DMS53 (cell line): ENCODE results near the gene SLC4A1AP.
"Not testable (repeated sequence)": the region's sequence is repeated elsewhere in the genome, so short reads cannot be mapped to it uniquely, and the experiment has no call there.

Experiments used
- DNase-seq: peaks from one replicate; lab custom pipeline; 2025; lab: John Stamatoyannopoulos, UW

SLC4A1AP gene, protein sequence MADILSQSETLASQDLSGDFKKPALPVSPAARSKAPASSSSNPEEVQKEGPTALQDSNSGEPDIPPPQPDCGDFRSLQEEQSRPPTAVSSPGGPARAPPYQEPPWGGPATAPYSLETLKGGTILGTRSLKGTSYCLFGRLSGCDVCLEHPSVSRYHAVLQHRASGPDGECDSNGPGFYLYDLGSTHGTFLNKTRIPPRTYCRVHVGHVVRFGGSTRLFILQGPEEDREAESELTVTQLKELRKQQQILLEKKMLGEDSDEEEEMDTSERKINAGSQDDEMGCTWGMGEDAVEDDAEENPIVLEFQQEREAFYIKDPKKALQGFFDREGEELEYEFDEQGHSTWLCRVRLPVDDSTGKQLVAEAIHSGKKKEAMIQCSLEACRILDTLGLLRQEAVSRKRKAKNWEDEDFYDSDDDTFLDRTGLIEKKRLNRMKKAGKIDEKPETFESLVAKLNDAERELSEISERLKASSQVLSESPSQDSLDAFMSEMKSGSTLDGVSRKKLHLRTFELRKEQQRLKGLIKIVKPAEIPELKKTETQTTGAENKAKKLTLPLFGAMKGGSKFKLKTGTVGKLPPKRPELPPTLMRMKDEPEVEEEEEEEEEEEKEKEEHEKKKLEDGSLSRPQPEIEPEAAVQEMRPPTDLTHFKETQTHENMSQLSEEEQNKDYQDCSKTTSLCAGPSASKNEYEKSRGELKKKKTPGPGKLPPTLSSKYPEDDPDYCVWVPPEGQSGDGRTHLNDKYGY

DNA sequence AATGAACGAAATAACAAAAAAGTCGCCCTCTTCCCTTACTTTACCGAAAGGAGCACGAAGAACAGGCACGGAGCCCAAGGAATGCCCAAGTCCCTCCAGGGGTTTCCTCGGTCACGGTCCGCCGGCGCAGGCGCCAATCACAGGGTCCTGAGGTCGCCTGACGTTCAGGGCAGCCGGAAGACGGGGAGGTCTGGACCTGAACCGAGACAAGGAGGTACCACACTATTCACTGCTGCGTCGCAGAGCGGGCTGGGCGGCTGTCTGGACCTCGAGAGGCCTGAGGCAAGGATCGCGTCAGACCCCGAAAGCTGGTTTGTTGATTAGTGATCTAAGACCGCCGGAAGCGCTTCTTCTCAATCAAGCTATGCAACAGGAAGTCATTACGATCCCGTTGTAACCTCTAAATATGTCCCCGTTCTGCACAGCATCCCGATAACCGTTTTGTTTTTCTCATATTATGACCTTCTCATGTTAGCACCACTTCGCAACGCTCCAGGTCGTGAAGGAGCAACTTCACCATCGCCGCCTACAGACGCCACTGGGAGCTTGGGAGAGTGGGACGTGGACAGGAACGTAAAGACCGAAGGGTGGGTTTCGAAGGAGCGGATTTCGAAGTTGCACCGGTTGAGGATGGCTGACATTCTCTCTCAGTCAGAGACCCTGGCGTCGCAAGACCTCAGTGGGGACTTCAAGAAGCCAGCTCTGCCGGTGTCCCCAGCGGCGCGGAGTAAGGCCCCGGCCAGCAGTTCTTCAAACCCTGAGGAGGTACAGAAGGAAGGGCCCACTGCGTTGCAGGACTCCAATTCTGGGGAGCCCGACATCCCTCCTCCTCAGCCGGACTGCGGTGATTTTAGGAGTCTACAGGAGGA lies at the start of gene SLC4A1AP, which contains the start of gene SUPT7L:
Gene SLC4A1AP (plus strand): TSS at position 605 of the 869 bp plus-strand sequence. CDS start 26 bp downstream, at position 631.
Gene SUPT7L (minus strand): TSS at position 330 of the 869 bp plus-strand sequence. CDS start 1,422 bp downstream, outside the sequence.
- peak; percentile 85 for DNase-seq

DNA sequence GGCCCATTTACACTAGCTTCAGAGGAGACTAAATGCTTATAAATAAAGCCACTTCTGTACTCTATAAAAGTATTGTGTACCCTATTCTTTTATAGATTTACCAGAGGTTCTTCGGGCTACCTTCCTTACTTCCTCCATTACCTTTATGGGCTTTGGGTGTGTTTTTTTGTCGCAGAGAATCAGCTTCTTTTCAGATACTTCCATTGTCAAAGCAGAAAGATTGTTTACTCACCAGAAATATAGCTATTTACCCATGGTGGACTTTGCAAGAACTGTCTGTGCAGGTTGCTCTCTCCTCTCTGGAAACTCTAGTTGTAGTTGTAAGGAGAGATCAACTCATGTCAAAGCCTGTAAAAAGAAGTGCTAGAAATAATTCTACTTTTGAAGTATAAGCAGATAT lies 49.7 kb upstream of the SLC4A1AP start:
- DNase-seq, result no peak

DNA sequence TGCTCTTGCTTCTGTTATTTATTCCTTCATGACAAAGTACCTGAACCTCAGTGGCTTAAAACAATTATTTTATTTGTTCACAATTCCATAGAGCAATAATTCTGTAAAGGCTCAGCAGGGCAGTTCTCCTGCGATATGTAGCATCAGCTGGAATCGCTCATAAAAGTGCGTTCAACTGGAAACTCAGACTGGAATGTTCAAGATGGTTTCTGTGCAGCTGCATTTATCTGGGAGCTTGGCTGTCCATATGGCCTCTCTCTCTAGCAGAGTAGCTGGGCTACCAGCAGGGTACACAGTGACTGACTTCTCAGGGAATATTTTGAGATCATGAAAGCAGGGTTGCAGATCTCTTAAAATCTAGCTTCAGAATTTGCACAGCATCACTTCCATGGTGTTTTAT lies 48.4 kb upstream of the SLC4A1AP start:
- DNase-seq, result no peak

DNA sequence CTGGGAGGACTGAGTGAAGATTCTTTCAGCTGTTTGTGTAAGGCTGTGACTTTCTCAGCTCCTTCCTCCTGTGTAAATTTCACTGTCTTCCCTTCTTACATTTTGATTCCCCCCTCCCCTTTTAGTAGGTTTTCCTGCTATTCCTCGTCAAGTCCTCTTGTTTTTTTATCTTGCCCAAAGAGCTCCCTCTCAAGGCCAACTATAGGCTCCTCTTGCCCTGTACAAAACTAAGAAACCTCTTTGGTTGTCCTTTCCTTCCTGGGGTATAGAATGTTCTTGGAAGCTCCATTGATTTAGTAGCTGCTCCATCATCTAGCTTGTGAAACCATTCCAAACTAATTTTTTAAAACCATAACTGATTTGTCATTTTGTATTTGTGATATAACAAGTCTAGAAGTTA lies 42.2 kb upstream of the SLC4A1AP start:
- DNase-seq, result no peak

DNA sequence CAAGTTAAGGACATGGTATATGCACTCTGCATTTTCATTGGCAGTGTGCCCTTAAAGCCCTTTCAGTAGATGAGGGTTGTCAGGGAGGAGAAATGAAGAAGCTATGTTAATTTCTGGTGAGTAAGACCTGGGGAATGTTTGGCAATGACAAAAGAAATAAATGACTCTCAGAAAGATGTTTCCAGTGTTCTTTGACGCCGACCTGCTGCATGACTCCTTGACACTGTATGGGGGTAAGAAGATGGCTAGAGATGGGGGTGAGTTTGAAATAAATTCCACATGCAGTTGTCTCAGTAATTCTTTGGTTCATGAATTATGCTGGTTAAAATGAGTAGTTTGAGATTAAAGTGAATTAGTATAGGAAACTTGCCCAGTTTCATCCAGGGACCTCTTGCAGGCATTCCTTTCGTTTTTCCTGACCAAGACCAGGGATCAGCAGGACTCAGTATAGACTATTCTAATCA lies 40.7 kb upstream of the SLC4A1AP start:
- no peak for DNase-seq

DNA sequence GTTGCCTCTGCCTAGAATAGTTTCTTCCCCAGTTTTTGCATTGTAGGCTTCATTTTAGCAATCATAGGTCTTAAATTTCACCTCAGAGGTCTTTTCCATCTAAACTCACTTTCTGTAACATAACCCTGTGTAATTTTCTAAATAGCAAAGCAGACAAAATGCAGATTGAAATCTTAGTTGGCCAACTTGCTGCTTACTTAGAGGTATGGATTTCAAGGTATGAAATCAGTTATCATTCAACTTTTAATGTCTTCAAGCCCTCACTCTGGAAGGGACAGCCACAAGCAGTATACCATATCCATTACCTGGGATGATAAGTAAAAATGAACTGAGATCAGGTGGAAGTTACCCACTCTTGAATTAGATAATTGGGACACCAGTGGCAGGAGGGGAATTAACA lies 38.7 kb upstream of the SLC4A1AP start:
- no peak for DNase-seq

DNA sequence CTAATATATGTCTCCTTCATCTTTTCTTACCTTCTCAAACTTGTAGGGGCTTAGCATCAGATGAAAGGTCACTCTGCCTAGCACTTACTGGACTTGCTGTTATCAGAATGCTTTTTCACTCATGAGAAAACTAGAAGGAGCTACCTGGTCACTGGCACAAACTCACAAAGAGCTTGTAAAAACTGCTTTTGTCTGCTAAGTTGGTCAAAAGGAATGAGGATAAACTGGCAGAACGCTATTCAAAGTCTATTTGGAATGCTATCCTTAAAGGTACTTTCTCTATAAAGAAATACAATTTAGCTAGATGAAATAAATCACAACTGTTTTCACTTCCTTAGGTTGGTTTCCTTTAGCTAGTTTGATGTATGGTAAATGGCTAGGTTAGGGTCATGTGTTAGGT lies 37.4 kb upstream of the SLC4A1AP start:
- DNase-seq, result not testable (repeated sequence)

DNA sequence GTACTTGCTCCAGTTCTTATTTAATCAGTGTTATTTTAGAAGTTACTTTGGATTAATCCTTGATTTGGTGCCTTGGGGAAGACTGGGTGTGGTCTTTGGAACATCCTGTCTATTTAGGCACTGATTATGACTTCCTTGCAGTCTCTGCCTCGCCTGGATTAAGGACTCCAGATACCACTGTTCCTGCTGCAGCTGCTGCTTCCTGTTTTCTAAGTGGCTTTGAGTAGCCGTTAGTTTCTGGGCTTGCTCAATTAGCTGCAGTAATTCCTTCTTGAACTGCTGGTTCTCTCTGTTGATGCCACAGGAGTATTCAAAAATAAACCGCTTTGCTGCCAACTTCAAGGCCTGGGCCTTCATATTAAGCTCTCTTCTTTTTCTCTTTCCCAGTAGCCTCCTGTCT lies 36.8 kb upstream of the SLC4A1AP start:
- peak; percentile 4 for DNase-seq

DNA sequence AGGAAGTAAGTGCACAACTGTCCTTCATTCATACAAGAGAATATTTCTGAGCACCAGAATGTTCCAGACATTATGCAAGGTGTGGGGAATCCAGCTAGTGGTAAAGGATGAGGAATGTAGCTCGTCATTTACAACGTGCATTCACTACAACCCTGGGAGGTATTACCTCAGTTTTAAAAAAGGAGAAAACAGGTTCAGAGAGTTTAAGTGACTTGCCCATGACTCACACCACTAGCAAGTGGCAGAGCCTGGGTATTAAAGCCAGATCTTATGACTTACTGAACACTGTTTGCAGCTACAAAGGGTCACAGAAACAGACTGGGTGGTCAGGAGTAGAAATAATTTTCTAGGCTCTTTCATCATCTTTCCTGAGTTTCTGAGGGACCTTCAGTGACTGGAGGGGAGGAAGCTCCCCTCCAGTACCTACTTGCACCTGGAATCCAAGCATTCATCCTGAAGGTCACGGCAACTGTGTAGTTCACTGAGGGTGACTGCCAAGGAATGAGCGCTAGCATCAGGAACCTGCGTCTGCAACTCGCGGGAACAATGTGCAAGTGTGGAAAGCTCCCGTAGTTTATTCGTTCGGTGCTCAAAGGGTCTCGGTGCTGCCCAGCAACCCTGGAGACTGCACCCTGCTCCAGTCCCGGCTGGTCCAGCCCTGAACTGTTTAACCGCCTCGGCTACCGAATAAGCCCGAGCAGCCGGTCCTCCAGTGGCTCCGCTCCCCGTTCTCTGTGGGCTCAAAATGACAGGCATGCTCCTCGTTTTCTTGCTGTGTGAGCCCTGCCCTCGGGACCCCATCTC lies 35.5 kb upstream of the SLC4A1AP start:
- DNase-seq, result peak; percentile 60

DNA sequence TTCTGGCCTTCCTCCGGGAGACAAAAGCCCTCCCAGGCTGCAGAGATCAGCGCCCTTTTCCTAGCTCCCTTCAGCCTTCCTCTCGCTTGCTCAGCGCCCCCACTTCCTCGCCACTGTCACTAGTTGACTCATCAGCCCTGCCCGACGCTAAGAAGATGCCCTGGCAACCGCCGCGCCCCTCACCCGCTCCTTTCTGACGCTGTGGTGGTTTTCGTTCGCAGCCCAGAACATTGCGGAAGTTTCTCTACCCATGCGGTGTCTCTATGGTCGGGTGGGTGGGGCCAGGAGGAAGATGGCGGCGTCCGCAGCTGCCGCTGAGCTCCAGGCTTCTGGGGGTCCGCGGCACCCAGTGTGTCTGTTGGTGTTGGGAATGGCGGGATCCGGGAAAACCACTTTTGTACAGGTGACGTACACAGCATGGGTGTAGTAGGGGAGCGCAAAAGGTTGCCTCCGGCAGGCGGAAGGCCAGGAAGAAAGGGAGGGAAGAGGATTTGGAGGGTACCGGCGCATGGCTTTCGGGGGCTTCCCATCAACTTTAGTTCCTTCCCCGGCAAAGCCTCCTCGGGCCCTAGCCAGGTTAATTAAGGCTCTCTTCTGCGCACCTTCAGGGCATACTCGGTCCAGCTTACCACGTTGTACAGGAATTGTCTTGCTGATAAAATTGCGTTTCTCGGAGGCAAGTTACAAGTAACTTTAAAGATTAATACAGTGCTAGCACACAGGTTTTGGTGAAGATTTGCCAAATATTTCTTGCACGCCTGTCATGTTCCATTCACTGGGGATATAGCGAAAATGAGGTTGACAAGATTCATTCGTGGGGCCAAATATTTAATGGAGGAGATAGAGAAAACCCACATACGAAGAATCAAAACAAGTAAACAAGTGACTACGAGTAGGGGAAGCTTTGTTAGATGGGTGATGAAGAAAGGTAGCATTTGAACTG lies 34.7 kb upstream of the SLC4A1AP start, which contains the start of the genes CCDC121 and GPN1:
Gene CCDC121 (minus strand): TSS at position 246 of the 943 bp plus-strand sequence. CDS start 1,213 bp downstream, outside the sequence.
Gene GPN1 (plus strand): TSS at position 284 of the 943 bp plus-strand sequence. CDS start 9 bp downstream, at position 293.
- peak; percentile 86 for DNase-seq

DNA sequence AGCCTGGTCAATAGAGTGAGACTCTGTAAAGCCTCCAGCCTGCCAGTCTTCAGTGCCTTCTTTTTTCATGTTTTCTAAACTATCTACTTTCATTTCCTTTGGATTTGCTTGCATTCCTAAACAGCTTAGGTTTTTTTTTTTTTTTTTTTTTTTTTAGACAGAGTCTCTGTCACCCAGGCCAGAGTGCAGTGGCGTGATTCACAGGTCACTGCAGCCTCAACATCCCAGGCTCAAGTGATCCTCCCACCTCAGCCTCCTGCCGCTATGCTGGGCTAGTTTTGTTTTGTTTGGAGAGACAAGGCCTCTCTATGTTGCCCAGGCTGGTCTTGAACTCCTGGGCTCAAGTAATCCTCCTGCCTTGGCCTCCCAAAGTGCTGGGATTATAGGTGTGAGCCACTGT lies 33.4 kb upstream of the SLC4A1AP start:
- not testable (repeated sequence) for DNase-seq

DNA sequence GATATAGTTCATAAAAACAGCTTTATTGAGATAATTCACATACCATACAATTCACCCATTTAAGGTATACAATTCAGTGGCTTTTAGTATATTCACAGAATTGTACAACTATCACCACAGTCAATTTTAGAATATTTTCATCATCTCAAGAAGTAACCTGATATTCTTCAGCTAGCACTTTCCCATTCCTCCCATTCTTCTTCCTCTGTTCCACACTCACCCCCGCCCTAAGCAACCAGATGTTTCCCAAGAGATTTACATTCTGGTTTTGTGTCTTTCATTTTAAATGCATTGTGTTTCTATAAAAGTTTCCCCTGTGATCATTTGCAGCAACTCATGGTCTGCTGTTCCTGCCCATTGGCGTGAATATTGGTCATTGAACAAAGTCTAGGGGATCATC lies 29.4 kb upstream of the SLC4A1AP start:
- no peak for DNase-seq

DNA sequence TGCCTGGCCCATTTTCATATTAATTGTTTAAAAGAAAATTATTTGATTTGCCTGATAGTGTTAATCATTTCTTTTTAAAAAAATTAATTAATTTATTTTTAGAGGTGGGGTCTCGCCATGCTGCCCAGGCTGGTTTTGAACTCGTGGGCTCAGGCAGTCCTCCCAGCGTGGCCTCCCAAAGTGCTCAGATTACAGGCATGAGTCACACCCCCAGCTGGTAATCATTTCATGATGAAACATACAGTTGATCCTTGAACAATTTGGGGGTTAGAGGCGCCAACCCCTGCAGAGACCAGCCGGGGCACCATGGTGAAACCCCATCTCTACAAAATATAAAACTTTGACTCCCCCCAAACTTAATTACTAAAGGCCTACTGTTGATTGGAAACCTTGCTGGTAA lies 26.9 kb upstream of the SLC4A1AP start:
- no peak for DNase-seq

DNA sequence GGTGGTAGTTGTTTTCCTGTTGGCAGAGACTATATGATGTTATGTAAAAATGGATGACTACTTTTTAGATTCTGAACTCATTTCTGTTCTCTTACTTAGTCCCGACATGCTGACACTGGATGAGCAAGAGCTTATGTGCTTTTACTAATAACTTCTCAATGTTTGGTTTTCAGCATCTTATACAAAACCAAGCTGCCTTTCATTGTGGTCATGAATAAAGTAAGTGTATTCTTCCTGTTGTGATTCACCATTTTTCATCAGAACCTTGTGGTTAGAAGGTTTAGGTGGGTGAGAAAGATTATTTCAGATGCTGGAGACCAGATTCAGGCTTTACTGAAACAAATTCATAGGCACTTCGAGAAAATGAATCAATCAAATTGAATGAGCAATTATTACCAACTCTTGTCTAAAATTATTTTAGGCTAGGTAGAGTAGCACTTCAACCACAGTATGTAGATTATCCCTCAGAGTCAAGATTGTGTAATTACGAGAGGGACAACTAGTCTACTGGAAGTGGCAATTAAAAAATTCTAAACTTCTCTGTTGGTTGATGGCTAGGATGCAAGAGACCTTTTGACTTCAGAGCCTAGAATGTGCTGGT lies 25.6 kb upstream of the SLC4A1AP start:
- no peak for DNase-seq

DNA sequence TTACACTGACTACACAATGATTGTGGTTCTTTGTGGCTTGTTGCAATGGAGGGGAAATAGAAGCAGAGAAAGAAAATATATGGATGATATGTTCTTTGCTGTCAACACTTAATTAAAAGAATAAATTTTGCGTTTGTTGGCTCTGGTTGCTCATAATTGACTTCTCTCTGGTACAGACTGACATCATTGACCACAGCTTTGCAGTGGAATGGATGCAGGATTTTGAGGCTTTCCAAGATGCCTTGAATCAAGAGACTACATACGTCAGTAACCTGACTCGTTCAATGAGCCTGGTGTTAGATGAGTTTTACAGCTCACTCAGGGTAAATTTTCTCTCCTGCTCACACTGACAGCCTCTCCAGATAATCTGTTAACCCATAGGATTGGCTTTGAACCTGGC lies 25.0 kb upstream of the SLC4A1AP start:
- DNase-seq, result no peak

DNA sequence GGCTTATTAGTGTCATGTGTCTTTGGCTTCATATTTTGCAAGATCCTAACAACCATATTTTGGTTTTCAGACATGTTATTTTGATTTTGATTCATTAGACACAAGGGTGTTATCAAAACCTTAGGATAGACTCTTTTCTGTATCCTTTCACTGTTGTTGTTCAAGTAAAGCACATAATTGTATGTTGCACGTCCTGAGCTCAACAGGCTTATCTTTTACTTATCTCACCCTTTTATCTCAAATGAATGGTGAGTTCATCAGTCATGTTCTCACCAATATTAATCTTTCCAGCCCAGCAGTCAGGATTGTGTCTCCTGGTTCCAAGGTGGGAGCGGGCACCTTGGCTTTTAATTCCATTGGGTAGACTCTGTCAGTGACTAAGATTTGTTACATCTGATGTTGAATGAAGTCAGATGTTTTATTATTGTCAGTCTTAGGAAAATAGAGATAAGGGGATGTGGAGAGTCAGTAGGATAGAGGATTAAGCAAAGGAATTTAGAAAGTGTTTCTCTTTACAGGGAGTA lies 22.9 kb upstream of the SLC4A1AP start:
- DNase-seq, result no peak

DNA sequence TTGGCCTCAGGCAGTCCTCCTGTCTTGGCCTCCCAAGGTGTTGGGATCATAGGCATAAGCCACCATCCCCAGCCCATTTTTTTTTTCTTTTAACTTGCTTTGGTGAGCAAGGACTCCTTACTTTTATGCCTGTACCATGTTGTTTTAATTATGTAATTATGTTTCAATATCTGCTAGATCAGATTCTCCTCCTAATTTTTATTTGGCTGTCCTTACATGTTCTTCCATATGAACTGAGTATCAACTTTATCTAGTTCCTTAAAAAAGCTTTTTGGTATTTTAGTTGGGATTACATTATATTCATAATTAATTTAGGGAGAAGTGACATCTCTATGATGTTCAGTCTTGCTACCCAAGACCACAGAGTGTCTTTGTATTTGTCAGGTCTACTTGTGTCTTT lies 18.5 kb upstream of the SLC4A1AP start:
- no peak for DNase-seq

DNA sequence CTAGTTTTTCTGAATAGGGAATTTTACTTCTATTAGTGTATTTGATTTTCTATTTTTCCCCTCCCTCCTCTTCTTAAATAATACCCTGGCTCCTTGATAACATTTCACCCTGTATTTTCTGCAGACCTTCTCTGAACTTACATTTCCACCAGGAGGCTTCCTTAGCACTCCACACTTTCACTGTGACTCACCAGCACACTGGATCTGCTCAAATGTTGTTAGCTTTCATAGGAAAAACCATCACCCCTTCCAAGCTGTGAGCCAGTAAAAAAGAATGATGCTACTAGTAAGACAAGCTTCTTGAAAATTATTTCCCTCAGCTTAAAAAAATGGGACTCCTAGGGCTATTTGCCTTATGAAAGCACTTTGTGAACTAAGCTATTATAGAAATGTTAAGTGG lies 16.4 kb upstream of the SLC4A1AP start:
- no peak for DNase-seq

DNA sequence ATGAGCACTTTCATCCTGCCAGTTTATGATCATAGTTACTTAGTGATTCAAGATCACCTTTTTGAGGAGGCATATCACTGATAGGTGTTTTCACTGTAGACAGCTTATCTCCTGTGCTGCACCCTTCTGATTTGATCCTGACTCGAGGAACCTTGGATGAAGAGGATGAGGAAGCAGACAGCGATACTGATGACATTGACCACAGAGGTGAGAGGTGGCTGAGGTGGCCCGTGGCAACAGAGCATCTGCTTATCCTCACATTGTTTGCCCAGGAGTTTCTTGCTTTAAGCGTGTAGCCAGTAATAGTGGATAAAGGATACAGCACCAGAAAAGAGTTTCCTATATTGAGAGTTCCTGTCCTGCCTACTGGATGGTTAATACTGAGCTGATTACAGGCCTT lies 16.0 kb upstream of the SLC4A1AP start:
- no peak for DNase-seq
